ENCODE data around the gene SLC17A5.

SLC17A5 gene

DNA sequence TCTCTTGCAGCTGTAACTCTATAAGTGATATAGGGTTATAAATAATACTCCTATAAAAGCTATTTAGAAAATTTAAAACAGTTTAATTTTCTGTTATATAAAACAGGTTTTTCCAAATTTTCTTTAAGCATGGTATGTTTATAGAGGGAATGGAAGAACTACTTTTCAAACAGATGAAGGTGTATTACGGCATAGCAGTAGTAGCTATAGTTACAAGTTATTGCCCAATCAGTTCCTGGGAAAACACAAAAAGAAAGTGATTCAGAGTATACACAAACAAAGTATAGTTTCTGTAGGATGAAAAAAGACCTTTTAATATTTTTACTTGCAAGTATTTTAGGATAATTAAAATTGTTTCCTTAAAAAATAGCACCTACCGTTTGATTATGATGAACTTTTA lies 9.8 kb downstream of the SLC17A5 start:
- Histone ChIP-seq H3K4me3 (ENCODE audit: low read depth, low read length) (no peak overlapping the region), H3K36me3 (no peaks in the 10 kb centered on the region), H3K4me1 (no peaks in the 10 kb centered on the region; the same call in 1 of the 2 replicates), H3K9me3 (no peaks in the 10 kb centered on the region), H3K27me3 (no peaks in the 10 kb centered on the region)
- DNase-seq, result no peak
- TF ChIP-seq, protein P1, sequence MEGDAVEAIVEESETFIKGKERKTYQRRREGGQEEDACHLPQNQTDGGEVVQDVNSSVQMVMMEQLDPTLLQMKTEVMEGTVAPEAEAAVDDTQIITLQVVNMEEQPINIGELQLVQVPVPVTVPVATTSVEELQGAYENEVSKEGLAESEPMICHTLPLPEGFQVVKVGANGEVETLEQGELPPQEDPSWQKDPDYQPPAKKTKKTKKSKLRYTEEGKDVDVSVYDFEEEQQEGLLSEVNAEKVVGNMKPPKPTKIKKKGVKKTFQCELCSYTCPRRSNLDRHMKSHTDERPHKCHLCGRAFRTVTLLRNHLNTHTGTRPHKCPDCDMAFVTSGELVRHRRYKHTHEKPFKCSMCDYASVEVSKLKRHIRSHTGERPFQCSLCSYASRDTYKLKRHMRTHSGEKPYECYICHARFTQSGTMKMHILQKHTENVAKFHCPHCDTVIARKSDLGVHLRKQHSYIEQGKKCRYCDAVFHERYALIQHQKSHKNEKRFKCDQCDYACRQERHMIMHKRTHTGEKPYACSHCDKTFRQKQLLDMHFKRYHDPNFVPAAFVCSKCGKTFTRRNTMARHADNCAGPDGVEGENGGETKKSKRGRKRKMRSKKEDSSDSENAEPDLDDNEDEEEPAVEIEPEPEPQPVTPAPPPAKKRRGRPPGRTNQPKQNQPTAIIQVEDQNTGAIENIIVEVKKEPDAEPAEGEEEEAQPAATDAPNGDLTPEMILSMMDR (IDR thresholded peaks at IDR 0.05; ENCODE audit: low read depth, low read length), result no peak

DNA sequence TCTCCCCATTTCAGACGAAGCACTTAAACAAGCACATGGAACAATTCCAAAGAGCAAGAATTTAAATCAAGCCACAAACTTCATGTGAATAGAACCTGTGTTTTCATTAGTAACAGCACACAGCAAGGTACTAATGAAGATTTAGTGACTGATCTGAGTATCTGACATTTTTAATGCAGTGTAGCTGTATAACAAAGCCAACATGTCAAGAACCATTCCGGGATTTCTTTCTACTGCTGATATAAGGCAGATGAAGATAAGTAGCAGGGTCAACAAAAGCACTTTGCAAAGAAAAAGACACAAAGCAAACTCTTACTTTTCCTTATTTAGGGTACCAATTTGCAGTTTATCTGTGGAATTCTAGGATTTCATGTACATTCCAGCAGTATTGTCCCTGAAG lies 11.3 kb downstream of the SLC17A5 start:
- Histone ChIP-seq H3K4me3 (ENCODE audit: low read depth, low read length) (no peak overlapping the region), H3K9me3 (no peaks in the 10 kb centered on the region), H3K36me3 (no peaks in the 10 kb centered on the region), H3K27me3 (no peaks in the 10 kb centered on the region), H3K4me1 (no peaks in the 10 kb centered on the region; the same call in 1 of the 2 replicates)
- TF ChIP-seq, protein P1 (IDR thresholded peaks at IDR 0.05; ENCODE audit: low read depth, low read length), result no peak
- no peak for DNase-seq

DNA sequence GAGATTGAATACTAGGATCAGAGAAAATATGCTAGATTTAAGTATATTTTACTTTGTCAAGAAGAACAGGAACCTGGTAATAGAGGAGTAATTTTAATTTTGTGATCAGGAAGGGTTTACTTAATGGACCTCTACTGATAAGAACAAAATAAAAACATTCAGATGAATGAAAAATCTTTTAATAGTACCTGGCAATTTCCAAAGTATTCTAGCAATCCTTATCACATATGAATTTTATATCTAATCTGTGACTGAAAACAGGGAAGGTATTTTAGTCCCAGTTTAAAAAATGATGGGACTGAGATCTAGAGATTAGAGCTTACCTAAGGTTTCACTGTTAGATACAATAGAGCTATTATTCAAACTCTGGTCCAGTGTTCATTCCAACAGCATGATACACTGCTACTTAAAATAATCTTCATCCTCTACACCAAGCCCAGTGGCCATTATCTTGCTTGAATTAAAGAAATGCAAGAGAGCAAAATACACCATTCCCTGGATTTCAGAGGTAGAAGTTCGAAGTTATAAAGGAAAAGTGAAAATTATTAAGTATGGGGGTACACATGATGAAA lies 13.5 kb downstream of the SLC17A5 start:
- Histone ChIP-seq H3K4me3 (ENCODE audit: low read depth, low read length) (no peak overlapping the region), H3K27me3 (no peaks in the 10 kb centered on the region), H3K9me3 (no peaks in the 10 kb centered on the region), H3K36me3 (no peaks in the 10 kb centered on the region), H3K4me1 (no peaks in the 10 kb centered on the region; the same call in 1 of the 2 replicates)
- DNase-seq, result no peak
- TF ChIP-seq, protein P1 (IDR thresholded peaks at IDR 0.05; ENCODE audit: low read depth, low read length), result no peak

DNA sequence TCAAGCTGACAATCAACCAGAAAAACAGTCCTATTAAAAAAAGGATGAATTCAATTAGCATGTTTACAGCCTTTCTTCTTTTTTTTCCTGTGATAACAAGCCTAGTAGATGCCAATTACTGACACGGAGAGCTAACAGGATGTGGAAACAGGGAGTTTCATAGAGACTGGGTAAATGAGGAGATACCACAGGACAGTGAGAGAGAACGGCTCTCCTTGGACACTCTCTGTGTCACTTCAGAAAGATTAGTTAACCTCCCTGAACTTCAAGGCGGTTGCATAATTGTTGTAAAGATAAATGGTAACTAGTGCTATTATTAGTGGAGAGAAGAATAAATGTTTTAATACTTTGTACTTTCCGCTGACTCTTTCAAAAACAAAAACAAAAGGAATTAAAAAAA lies 14.8 kb downstream of the SLC17A5 start:
- TF ChIP-seq, protein P1 (IDR thresholded peaks at IDR 0.05; ENCODE audit: low read depth, low read length), result no peak
- no peaks in the 10 kb centered on the region for H3K27me3 ChIP-seq
- no peak overlapping the region for H3K4me3 ChIP-seq (ENCODE audit: low read depth, low read length)
- DNase-seq, result no peak
- no peaks in the 10 kb centered on the region; the same call in 1 of the 2 replicates for H3K4me1 ChIP-seq
- no peaks in the 10 kb centered on the region for H3K9me3 ChIP-seq
- H3K36me3 ChIP-seq, result no peaks in the 10 kb centered on the region

DNA sequence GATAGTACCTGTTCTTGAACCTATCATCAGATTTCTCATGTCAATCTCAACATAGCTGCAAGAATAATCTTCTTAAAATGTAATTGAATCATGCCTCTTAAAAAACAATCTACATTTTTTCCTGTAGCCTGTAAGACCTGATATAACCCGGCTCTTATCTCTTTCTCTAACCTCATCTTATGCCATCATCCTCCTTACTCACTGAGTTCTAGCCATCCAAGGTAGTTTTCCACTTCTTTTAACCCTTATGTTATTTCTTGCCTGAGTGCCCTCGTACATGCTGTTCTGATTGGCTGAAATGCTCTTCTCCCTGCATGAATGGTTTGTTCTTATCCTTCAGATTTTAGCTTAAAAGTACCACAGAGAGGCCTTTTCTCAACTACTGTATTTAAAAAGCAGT lies 16.4 kb downstream of the SLC17A5 start:
- H3K4me1 ChIP-seq, result no peaks in the 10 kb centered on the region; the same call in 1 of the 2 replicates
- no peaks in the 10 kb centered on the region for H3K36me3 ChIP-seq
- DNase-seq, result no peak
- TF ChIP-seq, protein P1 (IDR thresholded peaks at IDR 0.05; ENCODE audit: low read depth, low read length), result no peak
- no peak overlapping the region for H3K4me3 ChIP-seq (ENCODE audit: low read depth, low read length)
- H3K9me3 ChIP-seq, result no peaks in the 10 kb centered on the region
- no peaks in the 10 kb centered on the region for H3K27me3 ChIP-seq

DNA sequence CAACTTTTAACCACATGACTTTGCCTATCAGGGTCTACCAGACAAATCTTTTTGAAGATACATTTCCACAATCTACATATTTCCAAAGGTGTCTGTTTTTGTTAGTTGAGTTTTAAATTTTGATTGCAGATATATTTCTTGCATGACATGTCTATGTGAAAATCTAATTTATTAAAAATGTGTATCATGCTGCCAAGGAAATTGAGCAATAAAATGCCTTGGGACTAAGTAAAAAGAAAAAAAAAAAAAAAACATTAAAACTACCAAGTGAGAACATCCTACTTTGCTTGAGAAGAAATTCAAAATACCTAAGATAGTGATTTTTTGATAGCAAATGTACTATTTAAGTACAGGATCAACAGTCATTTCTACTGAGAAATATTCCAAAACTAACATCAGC lies 17.7 kb downstream of the SLC17A5 start:
- TF ChIP-seq, protein P1 (IDR thresholded peaks at IDR 0.05; ENCODE audit: low read depth, low read length), result no peak
- Histone ChIP-seq H3K36me3 (no peaks in the 10 kb centered on the region), H3K9me3 (no peaks in the 10 kb centered on the region), H3K4me3 (ENCODE audit: low read depth, low read length) (no peak overlapping the region), H3K4me1 (no peaks in the 10 kb centered on the region), H3K27me3 (no peaks in the 10 kb centered on the region)
- no peak for DNase-seq
